LNCaP clone FGC (cell line): ENCODE data around the gene LZTR1.
"Not testable (repeated sequence)": the region's sequence is repeated elsewhere in the genome, so short reads cannot be mapped to it uniquely, and the experiment has no call there.

Experiments used
- DNase-seq: peaks from one replicate; pipeline ENCODE4 v3.0.0-alpha.2; 2011; ENCODE audit warnings: low read depth
- H3K4me3 ChIP-seq: 2 replicates; pipeline ENCODE4 v1.5.1; 2011; ENCODE audit warnings: mild to moderate bottlenecking, low read depth, low read length, control low read depth
- TF ChIP-seq, protein P1 (sequence below): IDR thresholded peaks from 2 replicates; pipeline ENCODE4 v1.5.1; 2012; ENCODE audit warnings: mild to moderate bottlenecking; ENCODE audit not compliant: control insufficient read depth, insufficient read depth; ENCODE audit errors: extremely low read depth

Gene LZTR1

DNA sequence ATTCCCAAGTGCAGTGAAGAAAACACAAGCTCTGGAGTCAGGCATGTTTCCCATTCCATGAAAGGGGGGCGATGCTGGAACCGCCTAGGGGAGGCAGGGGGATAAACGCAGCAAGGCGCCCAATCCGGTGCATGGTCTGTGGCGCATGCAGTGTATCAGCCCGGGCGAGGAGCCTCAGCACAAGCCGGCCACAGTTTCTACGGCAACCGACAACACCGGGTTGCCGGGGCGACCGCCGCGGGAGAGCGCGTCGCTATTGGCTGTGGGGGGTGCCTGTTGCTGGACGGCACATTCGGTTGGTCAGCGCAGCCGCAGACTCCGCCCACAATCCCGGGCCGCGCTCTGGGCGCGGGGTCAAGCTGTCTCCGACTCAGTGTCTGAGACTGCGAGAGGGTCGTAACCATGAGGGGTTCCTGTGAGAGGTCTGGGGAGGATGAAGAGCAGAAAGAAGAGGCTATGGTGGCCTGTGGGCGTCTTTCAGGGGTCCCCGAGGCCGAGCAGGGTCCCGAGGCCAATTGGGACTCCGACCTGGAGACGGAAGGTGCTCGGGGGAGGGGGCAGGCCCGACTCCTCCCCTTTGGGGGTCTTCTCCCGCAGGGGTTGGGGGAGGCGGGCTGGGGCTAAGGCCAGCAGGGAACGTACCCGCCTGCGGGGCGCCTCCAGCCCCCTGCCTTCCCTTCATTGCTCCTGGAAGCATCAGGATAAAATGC is 63.6 kb downstream of the LZTR1 start, which contains the start of gene LRRC74B:
TSS of gene LRRC74B (plus strand) at position 362 of the 710 bp plus-strand sequence. CDS start at position 403, 41 bp downstream.
- peak within 1 kb of the TSS; percentile 45 for H3K4me3 ChIP-seq
- DNase-seq = peak; percentile 48
- TF ChIP-seq, protein P1, sequence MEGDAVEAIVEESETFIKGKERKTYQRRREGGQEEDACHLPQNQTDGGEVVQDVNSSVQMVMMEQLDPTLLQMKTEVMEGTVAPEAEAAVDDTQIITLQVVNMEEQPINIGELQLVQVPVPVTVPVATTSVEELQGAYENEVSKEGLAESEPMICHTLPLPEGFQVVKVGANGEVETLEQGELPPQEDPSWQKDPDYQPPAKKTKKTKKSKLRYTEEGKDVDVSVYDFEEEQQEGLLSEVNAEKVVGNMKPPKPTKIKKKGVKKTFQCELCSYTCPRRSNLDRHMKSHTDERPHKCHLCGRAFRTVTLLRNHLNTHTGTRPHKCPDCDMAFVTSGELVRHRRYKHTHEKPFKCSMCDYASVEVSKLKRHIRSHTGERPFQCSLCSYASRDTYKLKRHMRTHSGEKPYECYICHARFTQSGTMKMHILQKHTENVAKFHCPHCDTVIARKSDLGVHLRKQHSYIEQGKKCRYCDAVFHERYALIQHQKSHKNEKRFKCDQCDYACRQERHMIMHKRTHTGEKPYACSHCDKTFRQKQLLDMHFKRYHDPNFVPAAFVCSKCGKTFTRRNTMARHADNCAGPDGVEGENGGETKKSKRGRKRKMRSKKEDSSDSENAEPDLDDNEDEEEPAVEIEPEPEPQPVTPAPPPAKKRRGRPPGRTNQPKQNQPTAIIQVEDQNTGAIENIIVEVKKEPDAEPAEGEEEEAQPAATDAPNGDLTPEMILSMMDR = no peak

DNA sequence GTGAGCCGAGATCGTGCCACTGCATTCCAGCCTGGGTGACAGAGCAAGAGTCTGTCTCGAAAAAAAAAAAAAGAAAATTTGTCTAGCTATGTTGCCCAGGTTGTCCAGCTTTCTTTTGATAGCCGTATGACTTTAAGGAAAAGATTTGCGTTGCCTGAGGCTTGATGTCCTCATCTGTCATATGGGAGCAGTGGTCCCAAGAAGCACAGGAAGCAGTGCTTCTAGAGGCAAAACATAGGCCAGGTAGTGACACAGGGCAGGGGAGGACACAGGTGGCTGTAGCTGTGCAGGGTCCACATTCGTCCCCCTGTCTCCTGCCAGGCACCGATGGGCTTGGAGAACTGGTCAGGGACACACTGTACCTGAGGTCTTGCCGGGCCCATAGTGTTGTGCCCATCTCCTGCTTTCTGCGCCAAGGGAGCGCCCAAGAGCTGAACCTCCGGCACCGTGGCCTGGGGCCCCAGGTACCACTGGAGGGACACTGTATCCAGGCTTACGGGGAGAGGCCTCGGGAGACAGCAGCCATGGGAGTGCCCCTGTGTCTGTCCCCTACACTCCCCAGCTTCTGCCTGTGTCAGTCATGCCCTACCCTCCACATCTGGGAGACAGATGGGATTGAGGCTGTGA is 65.1 kb downstream of the LZTR1 start:
- H3K4me3 ChIP-seq = no peak overlapping the region
- DNase-seq = no peak
- TF ChIP-seq, protein P1 = no peak

DNA sequence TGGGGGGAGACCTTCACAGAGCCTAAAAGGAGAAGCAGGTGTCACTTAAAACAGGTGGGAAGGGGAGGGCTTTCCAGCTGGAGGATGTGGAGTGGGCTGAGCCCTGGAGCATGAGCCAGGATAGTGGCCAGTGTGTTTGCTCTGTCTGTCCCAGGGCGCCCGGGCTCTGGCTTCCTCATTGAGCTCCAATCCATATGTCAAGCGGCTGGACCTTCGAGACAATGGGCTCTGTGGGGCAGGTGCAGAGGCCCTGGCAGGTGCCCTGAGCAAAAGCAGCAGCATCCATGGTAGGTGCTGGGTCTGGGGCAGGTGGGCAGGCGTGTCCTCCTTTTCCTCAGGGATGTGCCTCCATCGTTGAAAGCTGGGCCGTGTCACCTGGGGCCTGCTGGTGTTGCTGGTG is 65.6 kb downstream of the LZTR1 start:
- TF ChIP-seq, protein P1 = no peak
- no peak for DNase-seq
- no peak overlapping the region for H3K4me3 ChIP-seq

DNA sequence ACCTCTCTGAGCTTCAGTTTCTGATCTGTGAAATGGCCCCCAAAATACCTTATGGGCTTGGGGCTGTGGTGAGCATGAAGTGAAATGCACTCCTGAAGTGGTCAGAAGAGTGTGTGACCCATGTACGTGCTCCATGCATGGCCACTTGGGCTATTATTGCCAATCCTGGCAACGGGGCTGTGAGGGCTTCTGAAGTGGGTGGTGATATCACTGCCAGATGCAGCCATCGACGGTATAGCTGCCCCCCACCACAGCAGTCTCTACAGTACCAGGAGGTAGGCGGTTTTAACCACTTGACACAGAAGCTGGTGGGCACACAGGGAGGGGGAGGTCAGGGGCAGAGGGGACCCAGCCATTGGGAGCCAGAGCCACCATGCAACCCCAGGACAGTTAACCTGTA is 66.4 kb downstream of the LZTR1 start:
- not testable (repeated sequence) for DNase-seq

More for the DNA sequence above, 66.4 kb downstream of the LZTR1 start:
- not testable (repeated sequence) for H3K4me3 ChIP-seq
